Measurements from ENCODE around the gene EHD4.

The EHD4 gene

DNA sequence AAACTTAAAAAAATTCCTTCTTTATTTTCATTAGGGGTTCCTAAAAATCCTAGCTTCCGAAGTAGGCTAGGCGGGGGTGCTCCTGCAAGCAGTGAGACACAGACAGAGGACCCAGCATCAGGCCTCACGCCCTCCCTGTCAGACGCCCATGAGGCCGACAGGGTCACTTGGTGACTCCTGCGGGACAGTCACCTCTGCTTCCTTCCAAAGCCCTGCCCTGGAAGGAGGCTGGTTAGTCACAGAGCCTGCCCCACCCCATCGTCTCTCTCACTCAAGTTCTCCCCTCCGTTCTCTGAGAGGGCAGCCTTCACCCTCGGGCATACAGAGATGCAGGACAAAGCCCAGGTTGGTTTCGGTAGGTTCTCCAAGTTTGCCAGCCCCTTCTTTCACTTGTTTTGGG lies 38.6 kb downstream of the EHD4 start:
- no peak for DNase-seq

DNA sequence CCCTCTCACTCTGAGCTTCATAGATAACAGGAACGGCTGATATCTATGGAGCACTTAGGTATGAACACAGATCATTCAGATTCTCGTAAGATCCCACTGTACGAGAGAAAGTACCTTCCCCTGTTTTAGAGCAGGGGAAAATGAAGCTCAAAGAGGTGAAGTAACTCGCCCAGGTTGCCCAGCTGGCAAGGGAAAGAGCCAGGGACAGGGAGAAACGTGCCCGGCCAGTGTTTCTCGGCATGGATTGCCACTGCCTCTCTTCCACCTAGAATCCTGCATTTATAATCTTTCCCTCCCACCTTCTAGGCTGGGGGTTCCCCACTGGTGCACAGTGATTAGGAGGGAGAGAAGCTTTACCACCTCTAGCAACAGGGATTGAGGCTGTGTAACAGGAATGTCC lies 39.0 kb downstream of the EHD4 start:
- no peak for DNase-seq

DNA sequence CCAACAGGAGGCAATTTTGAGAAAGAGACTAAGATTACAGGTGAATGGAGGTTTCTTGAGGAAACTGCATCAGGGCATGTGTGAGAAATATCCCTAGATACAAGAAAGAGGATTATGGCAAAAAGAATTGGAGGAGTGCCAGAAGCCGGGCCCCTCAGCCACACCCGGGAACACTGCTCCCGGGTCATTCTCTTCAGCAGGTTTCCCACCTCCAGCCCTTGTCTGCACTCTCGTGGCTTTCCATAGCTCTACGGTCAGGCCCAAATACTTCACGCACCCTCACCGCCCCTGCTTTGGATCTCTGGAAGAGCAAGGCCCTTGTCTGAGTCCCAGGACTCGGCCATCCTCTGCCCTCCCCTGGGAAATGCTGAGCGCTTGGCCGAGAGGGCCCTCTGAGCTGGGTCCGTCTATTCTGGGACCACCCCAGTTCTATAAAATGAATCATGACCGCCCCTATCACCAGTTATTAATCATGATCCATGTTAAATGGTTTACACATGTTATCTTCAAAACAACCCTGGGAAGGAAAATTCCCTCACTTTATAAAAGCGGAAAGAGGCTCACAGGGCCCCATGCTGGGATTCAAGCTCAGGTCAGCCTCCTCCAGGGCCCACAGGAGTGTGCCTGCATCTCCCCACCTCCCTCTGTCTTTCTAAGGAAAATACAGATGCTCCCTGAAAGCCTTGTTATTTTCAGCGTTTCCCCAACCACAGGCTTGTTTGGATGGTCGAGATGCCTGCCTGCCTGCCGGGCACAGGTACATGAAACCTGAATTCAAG lies 39.7 kb downstream of the EHD4 start:
- DNase-seq, result no peak

DNA sequence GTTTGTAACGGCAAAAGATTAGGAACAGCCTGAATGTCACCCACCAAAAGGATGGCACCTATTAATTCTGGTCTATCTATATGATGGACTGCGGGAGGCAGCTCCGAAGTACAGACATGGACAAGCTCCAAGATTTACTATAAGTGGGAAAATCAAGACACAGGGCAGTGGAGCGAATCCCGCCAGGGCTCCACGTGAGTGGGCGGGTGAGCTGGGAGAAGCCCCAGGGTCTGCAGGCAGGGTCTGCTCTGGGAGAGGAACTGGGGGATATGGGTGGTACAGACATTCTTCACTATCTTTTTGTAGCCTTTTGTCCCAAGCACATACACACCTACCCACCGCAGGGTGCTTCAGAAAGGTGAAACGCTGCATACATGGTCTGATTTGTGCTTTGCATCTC lies 40.3 kb downstream of the EHD4 start:
- DNase-seq, result no peak

DNA sequence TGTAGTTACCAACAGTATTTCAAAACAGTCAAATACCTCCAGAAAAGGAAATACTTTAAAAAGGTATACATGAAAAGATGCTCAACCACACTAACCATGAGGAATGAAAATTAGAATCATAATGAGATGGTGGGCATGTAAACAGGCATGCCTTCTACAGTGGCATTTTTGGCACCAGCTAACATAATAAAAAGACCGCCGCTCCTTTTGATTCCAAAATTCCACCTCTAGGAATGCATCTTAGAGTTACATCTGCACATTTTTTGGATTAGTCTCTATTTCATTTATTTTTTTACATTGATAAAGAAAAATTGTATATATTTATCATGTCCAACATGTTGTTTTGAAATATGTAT lies 41.5 kb downstream of the EHD4 start:
- no peak for DNase-seq

DNA sequence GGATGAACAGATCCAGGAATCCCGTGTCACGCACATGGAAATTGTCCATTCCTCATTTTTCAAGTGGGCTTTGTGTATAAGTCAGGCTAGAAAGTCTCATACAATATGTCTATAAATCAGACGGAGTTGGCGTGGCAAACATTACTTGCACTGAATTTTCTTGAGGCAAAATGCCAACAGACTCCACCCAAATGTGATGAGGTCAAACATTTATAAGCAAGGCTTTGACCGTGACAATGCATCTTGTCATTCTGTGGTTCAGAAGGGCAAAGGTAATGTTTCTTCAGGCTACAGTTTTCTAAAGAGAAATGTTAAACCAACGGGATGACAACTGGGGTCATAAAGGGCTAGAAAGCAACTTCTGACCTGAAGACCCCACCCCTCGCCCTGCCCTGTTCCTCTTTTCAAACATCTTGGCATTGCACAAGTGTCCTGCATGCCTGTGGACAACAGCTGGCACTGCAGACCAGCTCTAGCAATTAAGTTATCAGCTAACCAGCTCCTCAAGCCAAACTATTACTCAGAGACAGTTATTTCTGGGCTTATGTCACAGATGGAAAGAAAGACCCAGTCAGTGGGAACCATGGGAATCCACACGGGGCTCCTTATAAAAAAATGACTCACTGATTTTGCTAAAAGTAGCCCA lies 42.0 kb downstream of the EHD4 start:
- DNase-seq, result no peak

DNA sequence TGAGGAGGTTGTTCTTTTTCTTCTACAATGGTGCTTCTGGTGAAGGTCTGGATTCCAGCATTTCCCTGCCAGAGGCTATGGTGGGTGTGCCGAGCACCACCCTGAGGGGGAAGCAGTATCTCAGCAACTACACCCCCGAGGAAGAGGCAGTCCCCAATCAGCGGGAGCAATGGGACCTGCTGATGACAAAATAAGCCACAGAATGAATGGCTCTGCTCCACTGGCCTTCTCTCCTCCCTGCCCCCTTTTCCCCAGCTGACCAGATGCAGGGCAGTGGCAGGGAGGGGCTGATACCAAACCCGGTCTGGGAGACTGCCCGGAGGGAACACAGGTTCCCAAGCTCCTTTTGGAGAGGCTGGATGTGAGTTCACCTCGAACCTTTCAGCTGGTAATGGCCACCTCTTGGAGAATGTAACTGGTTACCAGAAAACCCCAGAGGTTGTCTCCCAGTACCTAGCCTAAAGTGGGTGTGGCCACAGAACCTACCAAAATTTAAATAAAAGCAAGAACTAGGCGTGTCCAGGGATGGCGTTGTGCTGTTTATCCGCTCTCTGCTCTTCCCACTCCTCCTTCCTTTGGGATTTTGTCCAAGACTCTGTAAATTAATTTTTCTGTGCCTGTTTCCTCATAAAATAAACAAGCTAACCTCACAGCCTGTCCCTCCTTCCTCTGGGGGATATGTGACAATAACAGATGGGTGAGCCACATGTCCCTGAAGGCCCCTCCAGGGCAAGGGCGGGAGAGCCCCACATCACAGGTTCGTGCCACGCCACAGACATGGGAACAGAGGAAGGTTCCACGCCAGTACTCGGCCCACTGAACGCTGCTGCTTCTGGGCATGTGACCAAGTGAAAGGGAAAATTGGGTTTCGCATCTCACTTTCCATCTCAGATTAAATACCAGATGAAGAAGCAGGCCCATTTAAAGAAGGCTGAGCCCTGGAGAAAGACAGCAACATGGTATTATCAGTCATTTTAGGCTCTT lies 43.4 kb downstream of the EHD4 start:
- no peak for DNase-seq

DNA sequence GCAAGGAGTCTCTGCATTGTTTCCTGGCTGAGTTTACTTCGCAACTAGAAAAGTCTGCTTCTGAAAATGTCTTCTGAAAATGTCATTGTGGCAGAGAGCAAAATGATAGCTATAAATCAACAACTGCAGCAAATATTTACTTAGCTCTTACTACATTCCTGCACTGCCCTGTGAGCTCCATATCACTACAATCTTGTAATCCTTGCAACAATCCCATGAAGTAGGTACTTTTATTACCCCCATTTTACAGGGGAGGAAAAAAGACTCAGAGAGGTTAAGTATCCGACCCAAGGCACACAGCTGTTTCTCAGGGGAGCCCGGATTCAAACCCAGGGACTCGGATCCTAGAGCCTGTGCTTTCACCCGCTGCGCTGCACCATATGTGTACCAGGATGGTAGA lies 44.3 kb downstream of the EHD4 start:
- no peak for DNase-seq

DNA sequence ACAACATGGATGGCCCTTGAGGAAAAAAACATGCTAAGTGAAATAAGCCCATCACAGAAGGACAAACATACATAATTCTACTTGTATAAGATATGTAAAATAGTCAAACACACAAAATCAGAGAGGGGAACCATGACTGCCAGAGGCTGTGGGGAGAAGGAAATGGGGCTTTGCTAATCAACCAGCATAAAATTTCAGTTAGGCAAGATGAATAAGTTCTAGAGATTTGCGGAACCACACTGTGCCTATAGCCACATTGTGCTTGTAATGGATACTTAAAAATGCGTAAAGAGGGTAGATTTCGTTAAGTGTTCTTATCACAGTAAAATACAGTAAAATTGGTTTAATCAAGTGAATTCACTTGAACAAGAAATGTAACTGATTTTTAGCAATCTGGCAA lies 44.8 kb downstream of the EHD4 start:
- no peak for DNase-seq

DNA sequence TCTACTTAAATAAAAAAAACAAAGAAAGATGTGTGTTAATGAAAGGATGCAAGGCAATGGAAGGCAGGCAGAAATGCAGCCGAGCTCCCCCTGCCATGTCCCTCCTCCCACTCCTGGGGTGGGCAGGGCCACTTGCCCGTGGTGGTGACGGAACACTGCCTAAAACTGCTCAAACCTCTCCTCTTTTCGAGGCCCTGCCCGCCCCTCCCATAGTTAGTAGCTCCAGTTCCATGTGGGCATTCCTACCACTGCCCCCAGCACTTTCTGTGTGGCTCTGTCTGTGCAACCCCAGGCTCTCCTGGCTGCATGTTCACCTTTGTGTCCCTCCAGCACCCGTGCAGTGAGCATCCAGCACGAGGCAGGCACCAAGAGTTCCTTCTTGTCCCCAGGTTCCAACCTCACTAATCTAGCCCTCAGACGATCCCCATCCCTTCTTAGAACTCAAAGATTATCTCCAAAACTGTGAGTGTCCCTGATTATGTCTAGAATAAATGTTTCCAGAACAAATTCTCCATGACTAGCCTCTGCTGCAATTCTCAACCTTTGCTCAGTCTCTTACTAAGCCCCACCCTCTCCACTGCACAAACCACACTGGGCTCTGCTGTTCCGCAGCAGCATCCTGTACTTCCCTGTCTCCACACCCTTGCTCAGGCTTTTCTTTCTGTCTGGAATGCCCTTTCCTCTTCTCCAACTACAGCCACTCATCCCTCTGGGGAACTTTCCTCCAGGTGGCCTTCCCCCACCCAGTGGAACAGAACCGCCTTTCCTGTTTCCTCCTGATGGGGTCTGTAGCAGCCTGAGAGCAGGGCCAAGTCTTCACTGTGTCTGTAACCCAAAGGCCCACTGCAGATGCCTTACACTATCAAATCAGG lies 45.9 kb downstream of the EHD4 start:
- no peak for DNase-seq

DNA sequence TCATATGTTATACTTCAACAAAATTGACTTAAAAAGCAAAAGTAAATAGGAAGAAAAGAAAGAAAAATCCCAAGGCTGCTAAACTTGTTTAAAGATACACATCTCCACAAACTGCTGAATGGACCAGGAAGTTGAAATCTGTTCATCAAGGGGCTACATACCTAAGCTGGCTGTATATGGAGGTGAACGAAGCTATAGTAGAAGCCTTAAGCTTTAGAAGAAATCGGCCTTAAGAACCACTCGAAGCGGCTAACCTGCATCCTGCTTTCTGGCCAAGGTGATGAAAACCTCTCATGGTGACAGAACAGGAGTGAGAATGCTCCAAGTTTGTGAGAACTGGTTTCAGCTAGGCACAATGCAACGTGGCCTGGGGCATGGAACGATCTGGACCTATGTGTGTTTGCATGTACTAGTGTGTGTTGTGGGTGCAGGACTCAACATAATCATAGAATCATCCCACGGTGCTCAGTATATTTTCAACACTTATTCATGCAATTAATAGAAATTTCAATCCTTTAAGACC lies 47.2 kb downstream of the EHD4 start:
- no peak for DNase-seq

DNA sequence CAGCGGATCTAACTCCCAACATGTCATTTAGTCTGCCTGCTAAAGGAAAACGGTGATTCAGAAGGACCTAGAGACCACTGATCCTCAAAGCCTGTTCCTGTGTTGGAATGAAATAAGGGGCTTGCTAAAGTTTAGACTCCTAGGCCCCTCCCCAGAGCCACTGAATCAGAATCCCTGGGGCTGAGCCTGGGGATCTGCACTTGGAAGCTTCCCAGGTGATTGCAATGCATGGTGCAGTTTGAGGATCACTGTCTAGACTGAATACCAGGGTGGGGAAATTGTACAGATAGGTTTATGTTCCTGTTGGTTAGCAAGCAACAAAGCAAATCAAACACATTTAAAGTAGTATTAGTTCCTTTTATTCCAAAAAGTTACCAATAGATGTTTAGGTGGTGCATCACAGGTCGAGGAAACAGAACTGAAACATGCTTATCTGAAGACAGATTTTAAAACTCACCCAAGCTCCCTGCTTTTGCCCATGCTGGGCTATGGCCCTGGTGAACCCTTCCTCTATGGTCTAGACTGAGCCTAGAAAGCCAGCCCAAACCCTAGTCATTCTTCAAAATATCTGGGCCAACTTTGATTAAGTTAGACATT lies 48.9 kb downstream of the EHD4 start:
- DNase-seq, result no peak

DNA sequence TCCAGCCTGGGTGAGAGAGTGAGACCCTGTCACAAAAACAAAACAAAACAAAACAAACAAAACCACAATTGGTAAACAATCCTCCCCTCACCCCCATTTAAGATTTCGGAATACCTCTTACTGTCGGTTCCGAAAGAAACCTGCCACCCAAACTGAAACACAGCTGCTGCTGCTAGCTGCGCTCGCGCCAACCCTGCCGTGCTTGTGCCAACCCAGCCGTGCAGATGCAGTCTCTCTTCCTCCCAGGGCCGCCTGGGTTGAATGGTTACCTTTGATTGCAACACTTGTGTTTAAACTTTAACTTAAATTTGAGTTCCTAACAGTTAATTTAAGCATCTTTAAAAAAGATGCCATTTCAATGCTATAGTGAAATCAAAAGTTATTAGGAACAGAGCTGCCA lies 50.0 kb downstream of the EHD4 start:
- DNase-seq, result no peak

DNA sequence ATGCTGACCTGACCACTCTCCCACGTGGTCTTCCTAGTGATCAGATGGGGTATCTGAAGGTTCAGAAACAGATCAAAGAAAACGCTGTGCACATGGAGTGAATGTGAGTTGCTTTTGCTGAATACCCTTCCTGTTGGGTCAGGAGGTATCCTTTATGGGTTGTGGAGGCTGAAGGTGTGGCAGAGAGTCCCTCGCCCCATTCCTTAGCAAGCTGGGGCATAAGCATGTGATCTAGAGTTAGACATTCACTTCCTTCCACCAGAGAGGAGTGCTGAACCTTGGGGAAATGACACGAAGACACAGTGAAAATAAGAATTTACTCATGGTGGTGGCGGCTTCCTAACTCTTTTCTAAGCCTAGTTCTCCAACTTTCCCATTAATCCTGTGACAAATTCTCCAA lies 50.7 kb downstream of the EHD4 start:
- no peak for DNase-seq

DNA sequence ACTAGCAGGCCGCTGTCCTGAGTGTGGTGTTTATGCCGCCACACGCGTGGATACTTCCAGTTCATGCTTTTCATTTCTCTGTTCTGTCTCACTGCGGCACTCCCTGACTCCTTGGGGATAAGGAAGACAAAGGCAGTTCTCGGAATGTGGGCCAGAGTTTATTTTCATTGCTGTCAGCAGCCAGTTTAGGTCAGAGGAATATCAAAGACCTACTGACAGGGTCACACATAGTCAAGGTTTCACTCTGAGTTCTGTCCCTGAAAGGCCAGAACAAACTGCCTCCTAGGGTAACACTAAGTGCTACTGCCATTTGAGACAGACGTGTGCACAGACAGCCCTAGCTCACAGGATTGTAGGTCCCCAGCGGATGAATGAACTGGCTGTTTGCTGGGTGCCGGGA lies 51.2 kb downstream of the EHD4 start:
- no peak for DNase-seq

DNA sequence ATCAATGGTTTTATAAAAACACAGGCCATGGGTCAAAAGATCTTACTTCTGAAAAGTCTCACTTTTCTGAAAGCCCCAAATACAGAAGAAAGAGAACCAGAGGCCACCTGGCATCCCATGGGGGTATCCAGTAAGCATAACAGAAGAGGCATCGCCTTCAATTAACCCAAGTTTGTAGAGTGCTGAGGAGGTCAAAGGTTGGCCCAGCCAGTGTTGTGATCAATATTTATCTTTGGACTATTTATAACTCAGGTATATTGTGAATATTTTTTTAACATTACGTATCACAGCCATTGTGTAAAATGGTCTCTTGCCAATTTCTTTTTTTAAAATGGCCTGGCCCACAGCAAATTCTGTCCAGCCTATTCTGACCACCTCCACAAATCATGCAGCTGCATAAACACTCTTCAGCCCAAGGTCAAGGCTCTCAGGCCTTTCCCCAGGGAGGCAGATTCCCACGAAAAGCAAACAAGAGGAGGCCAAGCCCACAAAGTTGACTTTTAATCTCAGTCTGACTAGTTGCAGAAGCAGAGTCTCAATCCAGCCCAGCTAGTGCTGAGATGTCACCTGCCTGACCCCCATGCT lies 52.3 kb downstream of the EHD4 start:
- DNase-seq, result no peak

DNA sequence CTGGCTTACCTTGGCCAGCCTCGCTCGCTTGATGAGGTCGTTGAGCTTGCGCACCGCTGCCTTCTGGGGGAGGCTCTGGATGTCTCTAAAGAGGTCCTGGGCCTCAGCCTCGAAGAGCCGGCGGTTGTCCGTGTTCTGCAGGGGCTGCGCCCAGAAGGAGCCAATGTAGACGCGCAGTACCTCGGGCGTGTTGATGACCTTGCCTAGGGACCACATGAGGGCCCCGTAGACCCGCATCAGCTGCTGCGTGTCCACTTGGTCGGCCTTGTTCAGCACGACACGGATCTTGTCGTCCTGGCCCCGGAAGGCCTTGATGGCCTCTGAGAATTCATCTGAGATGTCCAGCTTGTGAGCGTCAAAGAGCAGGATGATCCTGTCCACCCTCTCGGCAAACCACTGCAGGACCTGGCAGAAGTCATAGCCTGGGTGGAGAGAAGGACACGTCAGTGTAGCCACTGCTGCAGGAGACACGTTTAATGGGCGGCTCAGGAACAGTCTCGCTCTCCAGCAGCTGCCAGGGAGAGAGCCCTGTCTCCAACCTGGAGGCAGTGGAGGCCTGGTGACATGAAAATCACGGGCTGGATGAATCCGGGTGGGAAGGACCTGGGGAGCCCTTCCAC lies 53.0 kb downstream of the EHD4 start:
- no peak for DNase-seq

DNA sequence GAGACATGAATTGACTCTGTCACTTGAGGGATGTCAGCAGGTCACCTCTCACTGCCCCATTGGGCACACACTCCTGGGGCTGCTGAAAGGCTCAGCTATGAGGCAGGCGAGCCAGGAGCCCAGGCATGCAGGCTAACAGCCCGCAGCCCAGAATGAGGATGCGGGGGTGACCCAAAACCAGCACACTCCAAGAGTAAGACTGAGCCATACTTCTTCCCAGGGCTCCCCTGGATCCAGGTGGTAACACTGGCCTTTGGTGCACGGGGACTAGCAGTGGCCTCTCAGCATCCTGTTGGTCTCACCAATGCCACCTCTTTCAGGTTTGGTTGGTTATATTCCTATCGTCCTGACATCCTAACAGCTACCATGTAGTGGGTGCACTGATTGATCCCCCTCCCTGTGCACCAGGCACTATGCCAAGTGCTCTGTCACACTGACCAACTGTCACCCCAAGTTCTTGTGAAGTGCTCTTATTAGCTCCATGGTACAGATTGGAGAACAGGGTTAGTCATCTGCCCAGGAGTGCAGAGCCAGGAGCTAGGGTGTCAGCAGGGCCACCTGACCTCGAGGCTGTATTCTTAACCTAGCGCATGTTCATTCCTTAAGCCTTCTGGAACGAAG lies 53.7 kb downstream of the EHD4 start:
- DNase-seq, result no peak

DNA sequence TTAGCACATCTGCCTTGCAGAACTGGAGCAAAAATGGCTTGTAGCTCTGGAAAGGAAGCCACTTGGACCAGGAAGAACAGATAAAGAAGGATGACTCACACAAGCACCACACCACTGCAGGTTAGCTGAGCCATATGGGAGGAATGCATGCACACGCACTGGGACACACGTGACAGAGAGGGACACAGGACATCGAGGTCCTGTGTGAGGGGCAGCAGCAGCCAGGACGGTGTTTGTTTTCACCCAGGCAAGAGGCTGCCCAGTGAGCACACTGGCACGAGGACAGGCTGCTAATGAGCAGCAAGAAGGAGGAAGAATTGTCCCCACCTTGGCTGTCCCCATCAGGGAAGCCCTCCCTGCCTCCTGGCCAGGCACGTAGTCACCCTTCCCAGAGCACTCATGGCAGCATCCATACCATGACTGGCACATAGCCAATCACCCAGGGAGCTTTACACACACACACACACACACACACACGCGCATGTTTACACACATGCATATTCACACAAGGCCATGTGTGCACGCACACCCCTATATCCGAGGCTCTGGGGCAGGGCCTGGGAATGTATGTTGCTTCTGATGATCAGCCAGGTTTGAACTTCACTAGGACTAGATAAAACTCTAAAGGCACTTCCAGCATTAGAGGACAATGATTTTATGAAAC lies 54.5 kb downstream of the EHD4 start:
- DNase-seq, result no peak
